ENCODE data around the gene TBC1D22A. TPM values are rescaled to one million over a fixed set of nuclear protein-coding genes. Genes with fewer than 3 reads are reported as not detected.

The TBC1D22A gene
- total and polyA plus RNA-seq, 2 experiments from 2014 or later = 16.6 to 18.5 TPM

DNA sequence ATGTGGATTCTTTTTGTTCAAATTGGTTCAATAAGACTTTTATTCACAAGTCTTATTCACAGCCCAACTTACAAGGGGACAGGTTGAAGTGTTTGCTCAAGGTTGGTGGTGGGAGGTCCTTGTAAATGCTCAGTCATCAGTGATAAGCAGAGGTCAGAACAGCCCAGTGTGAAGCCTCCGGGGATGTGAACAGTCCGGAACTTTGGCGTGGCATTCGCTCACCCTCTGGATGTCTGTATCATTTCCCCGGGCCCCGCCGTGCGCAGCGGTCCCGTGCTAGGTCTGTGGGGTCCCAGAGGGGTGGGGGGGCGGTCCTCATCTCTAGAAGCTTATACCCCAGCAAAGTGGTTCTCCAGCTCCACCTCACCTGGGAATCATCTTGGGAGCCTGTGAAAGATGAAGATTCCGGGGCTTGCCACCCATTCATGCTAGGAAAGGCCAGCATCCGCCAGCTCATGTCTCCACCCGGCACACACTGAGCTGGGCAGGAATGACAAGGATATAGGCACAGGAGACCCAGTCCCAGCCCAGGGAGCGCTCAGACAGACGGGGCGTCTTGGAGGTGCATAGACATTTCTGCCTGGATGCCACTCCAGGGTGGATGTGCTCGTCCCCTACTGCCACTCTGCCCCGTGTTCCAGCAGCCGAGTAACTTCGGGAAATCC, 327.5 kb downstream of the TBC1D22A start:
- no peak overlapping the region for H3K4me3 ChIP-seq
- no peaks in the 10 kb centered on the region for H3K27me3 ChIP-seq
- no peak overlapping the region for H3K27ac ChIP-seq
- DNase-seq (ENCODE audit: low read depth in 1 of 2, low spot score in 1 of 2) = no peak
- TF ChIP-seq, protein P1, sequence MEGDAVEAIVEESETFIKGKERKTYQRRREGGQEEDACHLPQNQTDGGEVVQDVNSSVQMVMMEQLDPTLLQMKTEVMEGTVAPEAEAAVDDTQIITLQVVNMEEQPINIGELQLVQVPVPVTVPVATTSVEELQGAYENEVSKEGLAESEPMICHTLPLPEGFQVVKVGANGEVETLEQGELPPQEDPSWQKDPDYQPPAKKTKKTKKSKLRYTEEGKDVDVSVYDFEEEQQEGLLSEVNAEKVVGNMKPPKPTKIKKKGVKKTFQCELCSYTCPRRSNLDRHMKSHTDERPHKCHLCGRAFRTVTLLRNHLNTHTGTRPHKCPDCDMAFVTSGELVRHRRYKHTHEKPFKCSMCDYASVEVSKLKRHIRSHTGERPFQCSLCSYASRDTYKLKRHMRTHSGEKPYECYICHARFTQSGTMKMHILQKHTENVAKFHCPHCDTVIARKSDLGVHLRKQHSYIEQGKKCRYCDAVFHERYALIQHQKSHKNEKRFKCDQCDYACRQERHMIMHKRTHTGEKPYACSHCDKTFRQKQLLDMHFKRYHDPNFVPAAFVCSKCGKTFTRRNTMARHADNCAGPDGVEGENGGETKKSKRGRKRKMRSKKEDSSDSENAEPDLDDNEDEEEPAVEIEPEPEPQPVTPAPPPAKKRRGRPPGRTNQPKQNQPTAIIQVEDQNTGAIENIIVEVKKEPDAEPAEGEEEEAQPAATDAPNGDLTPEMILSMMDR (IDR thresholded peaks at IDR 0.05; ENCODE audit: low read depth, low read length) = no peak
- H3K4me1 ChIP-seq (ENCODE audit: low read depth) = no peaks in the 10 kb centered on the region
- H3K36me3 ChIP-seq = no peaks in the 10 kb centered on the region
- no peaks in the 10 kb centered on the region for H3K9me3 ChIP-seq (ENCODE audit: low read depth)

DNA sequence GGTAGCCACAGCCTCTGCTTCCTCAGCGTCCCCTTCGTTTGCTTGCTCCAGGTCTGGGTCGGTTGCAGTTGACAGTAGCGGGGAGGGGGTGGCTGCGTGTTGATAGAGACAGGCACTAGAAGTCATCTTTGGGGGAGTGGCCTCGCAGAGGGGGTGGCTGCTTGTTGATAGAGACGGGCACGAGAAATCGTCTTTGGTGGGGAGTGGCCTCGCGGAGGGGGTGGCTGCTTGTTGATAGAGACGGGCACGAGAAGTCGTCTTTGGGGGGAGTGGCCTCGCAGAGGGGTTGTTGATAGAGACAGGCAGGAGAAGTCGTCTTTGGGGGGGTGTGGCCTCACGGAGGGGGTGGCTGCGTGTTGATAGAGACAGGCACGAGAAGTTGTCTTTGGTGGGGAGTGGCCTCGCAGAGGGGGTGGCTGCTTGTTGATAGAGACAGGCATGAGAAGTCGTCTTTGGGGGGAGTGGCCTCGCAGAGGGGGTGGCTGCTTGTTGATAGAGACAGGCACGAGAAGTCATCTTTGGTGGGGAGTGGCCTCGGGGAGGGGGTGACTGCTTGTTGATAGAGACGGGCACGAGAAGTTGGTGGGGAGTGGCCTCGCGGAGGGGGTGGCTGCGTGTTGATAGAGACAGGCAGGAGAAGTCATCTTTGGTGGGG, 328.3 kb downstream of the TBC1D22A start:
- peak in 1 of 2 donors; percentile 70 for DNase-seq (ENCODE audit: low read depth in 1 of 2, low spot score in 1 of 2)
- no peaks in the 10 kb centered on the region for H3K27me3 ChIP-seq
- H3K4me1 ChIP-seq (ENCODE audit: low read depth) = no peaks in the 10 kb centered on the region
- H3K4me3 ChIP-seq = peak overlapping the region; percentile 2
- no peaks in the 10 kb centered on the region for H3K9me3 ChIP-seq (ENCODE audit: low read depth)
- TF ChIP-seq, protein P1 (IDR thresholded peaks at IDR 0.05; ENCODE audit: low read depth, low read length) = no peak
- no peaks in the 10 kb centered on the region for H3K36me3 ChIP-seq
- H3K27ac ChIP-seq = no peak overlapping the region

DNA sequence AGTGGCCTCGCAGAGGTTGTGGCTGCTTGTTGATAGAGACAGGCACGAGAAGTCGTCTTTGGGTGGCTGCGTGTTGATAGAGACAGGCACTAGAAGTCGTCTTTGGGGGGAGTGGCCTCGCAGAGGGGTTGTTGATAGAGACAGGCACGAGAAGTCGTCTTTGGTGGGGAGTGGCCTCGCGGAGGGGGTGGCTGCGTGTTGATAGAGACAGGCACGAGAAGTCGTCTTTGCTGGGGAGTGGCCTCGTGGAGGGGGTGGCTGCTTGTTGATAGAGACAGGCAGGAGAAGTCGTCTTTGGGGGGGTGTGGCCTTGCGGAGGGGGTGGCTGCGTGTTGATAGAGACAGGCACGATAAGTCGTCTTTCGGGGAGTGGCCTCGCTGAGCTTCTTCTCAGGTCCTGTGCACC, 328.8 kb downstream of the TBC1D22A start:
- Histone ChIP-seq H3K9me3 (ENCODE audit: low read depth) (no peaks in the 10 kb centered on the region), H3K4me1 (ENCODE audit: low read depth) (no peaks in the 10 kb centered on the region), H3K27ac (no peak overlapping the region), H3K36me3 (no peaks in the 10 kb centered on the region), H3K27me3 (no peaks in the 10 kb centered on the region), H3K4me3 (peak overlapping the region; percentile 2)
- peak in 1 of 2 donors; percentile 36 for DNase-seq (ENCODE audit: low read depth in 1 of 2, low spot score in 1 of 2)
- TF ChIP-seq, protein P1 (IDR thresholded peaks at IDR 0.05; ENCODE audit: low read depth, low read length) = no peak

DNA sequence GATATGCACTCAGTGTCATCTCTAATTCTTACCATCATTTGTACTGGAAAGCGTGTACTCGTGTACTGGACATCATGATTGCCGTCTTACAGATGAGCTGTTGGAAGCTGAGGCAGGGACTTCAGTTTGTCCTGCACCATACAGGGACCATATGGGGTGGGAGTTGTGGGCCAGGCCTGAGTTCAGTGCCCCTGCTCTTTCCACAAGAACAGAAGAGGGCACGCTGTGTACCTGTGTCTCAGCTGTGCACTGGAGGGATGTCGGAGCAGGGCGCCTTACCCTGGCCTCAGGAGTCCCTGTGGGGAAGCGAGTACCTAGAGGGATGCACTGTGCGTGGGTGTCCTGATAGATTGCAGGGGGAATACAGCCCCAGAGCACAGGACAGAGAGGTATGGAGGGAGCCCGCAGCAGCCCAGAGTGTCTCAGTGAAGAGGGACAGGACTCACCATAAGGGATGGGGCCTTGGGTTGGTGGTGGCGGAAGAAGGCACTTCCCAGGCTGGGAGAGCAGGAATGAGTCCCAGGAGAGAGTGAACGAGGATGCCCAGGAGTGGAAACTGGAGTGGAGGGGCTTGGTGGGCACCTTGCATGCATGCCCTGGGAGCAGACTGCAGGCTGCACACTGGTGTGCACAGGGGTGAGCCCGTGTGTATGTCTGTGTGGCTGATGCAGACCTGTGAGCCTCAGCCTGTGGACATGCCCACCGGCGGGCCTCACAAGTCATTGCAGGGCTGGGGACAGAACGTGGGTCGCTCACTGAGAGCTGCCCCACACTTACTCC, 329.7 kb downstream of the TBC1D22A start:
- H3K27ac ChIP-seq = no peak overlapping the region
- no peak for DNase-seq (ENCODE audit: low read depth in 1 of 2, low spot score in 1 of 2)
- no peak overlapping the region for H3K4me3 ChIP-seq
- H3K27me3 ChIP-seq = no peaks in the 10 kb centered on the region
- TF ChIP-seq, protein P1 (IDR thresholded peaks at IDR 0.05; ENCODE audit: low read depth, low read length) = no peak
- H3K9me3 ChIP-seq (ENCODE audit: low read depth) = no peaks in the 10 kb centered on the region
- H3K36me3 ChIP-seq = no peaks in the 10 kb centered on the region
- H3K4me1 ChIP-seq (ENCODE audit: low read depth) = no peaks in the 10 kb centered on the region

DNA sequence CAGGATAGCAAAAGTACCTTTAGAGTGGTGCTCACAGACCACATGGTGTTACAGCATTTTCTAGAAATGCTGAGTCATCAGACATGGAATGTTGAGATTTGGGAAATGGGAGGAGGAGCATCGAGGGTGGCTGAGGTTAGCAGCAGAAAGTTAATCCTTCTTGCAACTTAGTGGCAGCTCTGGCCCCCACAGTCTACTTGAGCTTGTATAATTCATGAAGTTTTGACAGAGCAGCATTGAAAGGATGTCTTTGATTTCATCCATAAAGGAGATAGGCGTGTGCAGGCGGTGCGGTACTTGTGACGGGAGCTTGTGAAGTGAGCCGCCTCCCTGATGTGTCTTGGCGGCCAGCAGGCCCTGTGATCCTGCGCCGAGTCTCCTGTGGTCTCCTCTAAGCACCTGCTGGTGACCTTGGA, 330.5 kb downstream of the TBC1D22A start:
- Histone ChIP-seq H3K27me3 (no peaks in the 10 kb centered on the region), H3K4me3 (no peak overlapping the region), H3K4me1 (ENCODE audit: low read depth) (no peaks in the 10 kb centered on the region), H3K9me3 (ENCODE audit: low read depth) (no peaks in the 10 kb centered on the region), H3K36me3 (no peaks in the 10 kb centered on the region), H3K27ac (no peak overlapping the region)
- DNase-seq (ENCODE audit: low read depth in 1 of 2, low spot score in 1 of 2) = peak in 1 of 2 donors; percentile 88
- TF ChIP-seq, protein P1 (IDR thresholded peaks at IDR 0.05; ENCODE audit: low read depth, low read length) = no peak

Measured in cardiac muscle cell (in vitro differentiated cells and primary cell).